Measurements from ENCODE around the gene SMARCAD1. TPM values are rescaled to one million over a fixed set of nuclear protein-coding genes. Genes with fewer than 3 reads are reported as not detected.

The SMARCAD1 gene
- total RNA-seq, 1 donor from 2014 or later, result 24.2 TPM

DNA sequence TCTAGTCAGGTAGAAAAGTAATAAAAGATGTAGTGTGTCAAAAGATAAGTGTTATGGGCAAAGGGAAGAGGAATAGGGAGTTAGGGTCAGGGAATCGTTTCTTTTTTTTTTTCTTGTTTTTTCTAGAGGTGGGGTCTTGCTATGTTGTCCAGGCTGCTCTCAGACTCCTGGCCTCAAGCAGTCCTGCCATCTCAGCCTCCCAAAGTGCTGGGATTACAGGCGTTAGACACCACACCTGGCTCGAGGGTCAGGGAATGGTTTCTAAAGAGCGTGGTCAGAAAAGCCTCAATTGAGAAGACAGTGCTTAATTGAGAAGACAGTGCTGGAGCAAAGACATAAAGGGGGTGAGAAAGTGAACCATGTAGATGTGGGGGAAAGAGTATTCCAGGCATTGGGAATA, 19.1 kb downstream of the SMARCAD1 start:
- Histone ChIP-seq H3K36me3 (peaks cover 7% of the 10 kb centered on the region), H3K9me3 (no peaks in the 10 kb centered on the region), H3K4me3 (no peak overlapping the region), H3K4me1 (no peaks in the 10 kb centered on the region), H3K27me3 (ENCODE audit: low read depth) (no peaks in the 10 kb centered on the region), H3K27ac (no peak overlapping the region)
- DNase-seq, result no peak
- TF ChIP-seq, protein P1, sequence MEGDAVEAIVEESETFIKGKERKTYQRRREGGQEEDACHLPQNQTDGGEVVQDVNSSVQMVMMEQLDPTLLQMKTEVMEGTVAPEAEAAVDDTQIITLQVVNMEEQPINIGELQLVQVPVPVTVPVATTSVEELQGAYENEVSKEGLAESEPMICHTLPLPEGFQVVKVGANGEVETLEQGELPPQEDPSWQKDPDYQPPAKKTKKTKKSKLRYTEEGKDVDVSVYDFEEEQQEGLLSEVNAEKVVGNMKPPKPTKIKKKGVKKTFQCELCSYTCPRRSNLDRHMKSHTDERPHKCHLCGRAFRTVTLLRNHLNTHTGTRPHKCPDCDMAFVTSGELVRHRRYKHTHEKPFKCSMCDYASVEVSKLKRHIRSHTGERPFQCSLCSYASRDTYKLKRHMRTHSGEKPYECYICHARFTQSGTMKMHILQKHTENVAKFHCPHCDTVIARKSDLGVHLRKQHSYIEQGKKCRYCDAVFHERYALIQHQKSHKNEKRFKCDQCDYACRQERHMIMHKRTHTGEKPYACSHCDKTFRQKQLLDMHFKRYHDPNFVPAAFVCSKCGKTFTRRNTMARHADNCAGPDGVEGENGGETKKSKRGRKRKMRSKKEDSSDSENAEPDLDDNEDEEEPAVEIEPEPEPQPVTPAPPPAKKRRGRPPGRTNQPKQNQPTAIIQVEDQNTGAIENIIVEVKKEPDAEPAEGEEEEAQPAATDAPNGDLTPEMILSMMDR (IDR thresholded peaks at IDR 0.05), result no peak
- intact Hi-C loops (cut with DNase I), result no loop called here
- ATAC-seq, result no peak

DNA sequence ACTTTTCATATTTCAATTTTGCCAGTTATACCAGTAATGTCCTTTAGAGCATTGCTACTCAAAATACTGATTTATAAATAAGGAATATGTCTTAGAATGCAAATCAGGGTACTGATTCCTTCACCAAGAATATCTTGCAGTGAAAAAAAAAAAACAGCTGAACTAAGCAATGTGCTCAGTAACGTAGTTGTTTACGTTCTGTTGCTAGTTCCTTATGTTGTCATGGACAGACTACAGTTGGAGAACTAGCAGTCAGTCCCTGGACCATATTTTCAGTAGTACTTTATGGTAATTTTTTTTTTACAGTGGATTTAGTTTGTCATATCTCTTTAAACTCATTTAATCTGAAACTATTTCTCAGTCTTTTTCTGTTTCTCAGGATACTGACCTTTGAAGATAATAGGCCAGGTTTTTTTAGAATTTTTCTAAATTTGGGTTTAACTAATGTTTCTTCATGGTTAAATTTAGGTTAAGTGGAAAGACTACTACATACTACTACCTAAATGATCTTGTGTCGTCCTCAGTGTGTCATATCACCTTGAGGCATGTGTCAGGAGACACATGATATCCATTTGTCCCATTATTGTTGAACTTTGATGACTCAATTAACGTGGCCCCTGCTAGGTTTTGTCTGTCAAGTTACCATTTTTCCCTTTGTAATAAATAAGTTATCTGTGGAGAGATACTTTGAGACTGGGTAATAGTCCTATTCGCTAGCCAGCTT, 21.0 kb downstream of the SMARCAD1 start:
- Histone ChIP-seq H3K4me1 (no peaks in the 10 kb centered on the region), H3K9me3 (no peaks in the 10 kb centered on the region), H3K4me3 (no peak overlapping the region), H3K27ac (no peak overlapping the region), H3K27me3 (ENCODE audit: low read depth) (no peaks in the 10 kb centered on the region), H3K36me3 (peaks cover 7% of the 10 kb centered on the region)
- TF ChIP-seq, protein P1 (IDR thresholded peaks at IDR 0.05), result no peak
- ATAC-seq (no peak), DNase-seq (no peak)
- intact Hi-C loops (cut with DNase I), result no loop called here

DNA sequence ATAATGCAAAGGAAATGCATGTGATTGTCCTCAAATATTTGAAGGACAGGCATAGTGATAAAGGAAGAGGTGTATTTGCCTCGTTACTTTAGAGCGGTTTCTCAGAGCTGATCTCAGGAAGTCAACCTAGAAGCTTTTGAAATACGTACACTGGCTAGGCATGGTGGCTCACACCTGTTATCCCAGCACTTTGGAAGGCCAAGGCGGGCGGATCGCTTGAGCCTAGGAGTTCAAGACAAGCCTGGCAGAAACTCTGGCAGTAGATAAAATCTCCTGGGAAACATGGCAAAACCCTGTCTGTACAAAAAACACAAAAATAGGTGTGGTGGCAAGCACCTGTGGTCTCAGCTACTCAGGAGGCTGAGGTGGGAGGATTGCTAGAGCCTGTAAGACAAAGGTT, 24.9 kb downstream of the SMARCAD1 start:
- Histone ChIP-seq H3K36me3 (peaks cover 27% of the 10 kb centered on the region), H3K4me1 (peaks cover 3% of the 10 kb centered on the region), H3K4me3 (no peak overlapping the region), H3K27ac (no peak overlapping the region), H3K9me3 (no peaks in the 10 kb centered on the region), H3K27me3 (ENCODE audit: low read depth) (no peaks in the 10 kb centered on the region)
- intact Hi-C loops (cut with DNase I), result no loop called here
- ATAC-seq (no peak), DNase-seq (no peak)
- TF ChIP-seq, protein P1 (IDR thresholded peaks at IDR 0.05), result no peak

DNA sequence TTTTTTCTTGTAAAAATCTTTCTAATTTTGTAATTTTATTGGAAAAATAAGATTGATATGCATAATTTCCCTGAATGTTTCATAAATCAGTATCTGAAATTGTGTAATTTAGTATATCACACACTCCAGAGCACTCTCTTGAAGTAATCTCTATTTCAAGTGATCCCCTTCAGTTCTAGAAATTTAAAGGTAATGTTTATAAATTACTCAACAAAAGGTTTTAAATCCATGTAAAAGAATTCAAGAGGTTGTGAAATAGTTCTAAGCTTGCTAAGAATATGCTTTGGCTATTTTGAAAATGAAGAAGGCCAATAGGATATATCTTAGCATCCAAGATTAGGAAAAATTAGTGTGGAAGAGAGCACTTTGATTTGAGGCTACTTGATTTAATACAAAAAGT, 28.2 kb downstream of the SMARCAD1 start:
- intact Hi-C loops (cut with DNase I), result no loop called here
- DNase-seq (no peak), ATAC-seq (peak in 1 of 2 donors; percentile 70)
- Histone ChIP-seq H3K27ac (no peak overlapping the region), H3K9me3 (no peaks in the 10 kb centered on the region), H3K27me3 (ENCODE audit: low read depth) (no peaks in the 10 kb centered on the region), H3K36me3 (peaks cover 52% of the 10 kb centered on the region), H3K4me1 (peaks cover 3% of the 10 kb centered on the region), H3K4me3 (no peak overlapping the region)
- TF ChIP-seq, protein P1 (IDR thresholded peaks at IDR 0.05), result no peak

DNA sequence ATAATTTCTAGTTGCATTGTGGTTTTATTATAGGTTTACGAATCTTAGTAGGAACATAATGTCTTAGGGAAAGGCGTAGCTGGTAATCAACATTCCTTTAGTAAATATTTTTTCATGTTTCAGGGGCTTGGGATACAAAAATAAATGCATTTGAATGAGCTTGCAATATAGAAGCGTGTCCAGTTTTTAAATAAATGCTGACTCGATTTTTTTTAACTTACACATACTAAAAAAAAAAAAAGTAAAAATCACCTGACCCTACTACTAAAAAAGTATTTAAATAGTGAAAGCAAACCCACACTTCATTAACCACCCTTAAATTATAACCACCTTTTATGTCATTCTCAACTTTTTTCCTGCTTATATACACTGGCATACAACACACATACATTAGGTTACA, 29.6 kb downstream of the SMARCAD1 start:
- ATAC-seq (no peak), DNase-seq (no peak)
- Histone ChIP-seq H3K4me1 (peaks cover 3% of the 10 kb centered on the region), H3K4me3 (no peak overlapping the region), H3K27me3 (ENCODE audit: low read depth) (no peaks in the 10 kb centered on the region), H3K36me3 (peaks cover 67% of the 10 kb centered on the region), H3K9me3 (no peaks in the 10 kb centered on the region), H3K27ac (no peak overlapping the region)
- intact Hi-C loops (cut with DNase I), result no loop called here
- TF ChIP-seq, protein P1 (IDR thresholded peaks at IDR 0.05), result no peak
